Type B pancreatic cell (in vitro differentiated cells): ENCODE data around the gene BCAS3. TPM values are rescaled to one million over a fixed set of nuclear protein-coding genes. Genes with fewer than 3 reads are reported as not detected.
"Not testable (repeated sequence)": the region's sequence is repeated elsewhere in the genome, so short reads cannot be mapped to it uniquely, and the experiment has no call there.

Experiments used
- DNase-seq: peaks from one replicate; pipeline ENCODE4 v3.0.0; 2021; ENCODE audit warnings: mixed read lengths; ENCODE audit not compliant: unreplicated experiment; ENCODE audit errors: extremely low spot score
- H3K27ac Mint-ChIP-seq: 2 replicates; pipeline ENCODE4 v1.8.0; 2021; ENCODE audit warnings: mild to moderate bottlenecking, mixed read lengths
- H3K27me3 Mint-ChIP-seq: 2 replicates; pipeline ENCODE4 v1.8.0; 2021; ENCODE audit warnings: mixed read lengths
- H3K36me3 Mint-ChIP-seq: 2 replicates; pipeline ENCODE4 v1.8.0; 2021; ENCODE audit warnings: mixed read lengths
- H3K4me1 Mint-ChIP-seq: one replicate; pipeline ENCODE4 v1.8.0; 2021; ENCODE audit warnings: mixed read lengths; ENCODE audit not compliant: unreplicated experiment
- H3K4me3 Mint-ChIP-seq: 2 replicates; pipeline ENCODE4 v1.8.0; 2021; ENCODE audit warnings: mild to moderate bottlenecking, mixed read lengths
- H3K9me3 Mint-ChIP-seq: 2 replicates; pipeline ENCODE4 v1.8.0; 2021; ENCODE audit warnings: mixed read lengths
- CTCF ChIP-seq: fragments of 200-600 bp; sonication (generic); conservative IDR thresholded peaks from 2 replicates; pipeline ENCODE4 v1.5.0; 2021; ENCODE audit warnings: antibody characterized with exemption, mild to moderate bottlenecking
- total RNA-seq: library from RNA; stranded (reverse); gene quantifications from 2 replicates; pipeline ENCODE4 v1.2.1, GENCODE V29; 2021; ENCODE audit warnings: low replicate concordance

The BCAS3 gene
- total RNA-seq, 1 donor from 2014 or later, result 23.0 TPM

- no peaks in the 10 kb centered on the region for H3K27me3 Mint-ChIP-seq
- H3K4me3 Mint-ChIP-seq, result no peak overlapping the region
- peaks cover 5% of the 10 kb centered on the region for H3K36me3 Mint-ChIP-seq
- H3K27ac Mint-ChIP-seq, result no peak overlapping the region
- no peak for TF ChIP-seq CTCF
- no peak for DNase-seq
- H3K4me1 Mint-ChIP-seq, result peaks cover 7% of the 10 kb centered on the region
- H3K9me3 Mint-ChIP-seq, result no peaks in the 10 kb centered on the region
Observed at GRCh38 chr17:61040666-61041065, 363.0 kb downstream of the BCAS3 start.

GRCh38 chr17:61042348-61042747, 364.7 kb downstream of the BCAS3 start:
- H3K4me1 Mint-ChIP-seq, H3K36me3 Mint-ChIP-seq, DNase-seq, H3K27ac Mint-ChIP-seq, H3K27me3 Mint-ChIP-seq, H3K4me3 Mint-ChIP-seq, H3K9me3 Mint-ChIP-seq: not testable (repeated sequence)

GRCh38 chr17:61047515-61047914, 369.9 kb downstream of the BCAS3 start:
- Mint-ChIP-seq H3K36me3 (no peaks in the 10 kb centered on the region), H3K9me3 (no peaks in the 10 kb centered on the region), H3K4me1 (peaks cover 4% of the 10 kb centered on the region), H3K27me3 (no peaks in the 10 kb centered on the region), H3K4me3 (no peak overlapping the region), H3K27ac (no peak overlapping the region)
- DNase-seq, result no peak
- TF ChIP-seq CTCF, result no peak

GRCh38 chr17:61048376-61049106, 370.9 kb downstream of the BCAS3 start:
- no peak for TF ChIP-seq CTCF
- H3K4me3 Mint-ChIP-seq, result no peak overlapping the region
- no peaks in the 10 kb centered on the region for H3K9me3 Mint-ChIP-seq
- no peaks in the 10 kb centered on the region for H3K27me3 Mint-ChIP-seq
- peaks cover 7% of the 10 kb centered on the region for H3K4me1 Mint-ChIP-seq
- no peak overlapping the region for H3K27ac Mint-ChIP-seq
- DNase-seq, result no peak
- no peaks in the 10 kb centered on the region for H3K36me3 Mint-ChIP-seq

- Mint-ChIP-seq H3K4me1 (peaks cover 22% of the 10 kb centered on the region), H3K9me3 (no peaks in the 10 kb centered on the region), H3K4me3 (no peak overlapping the region), H3K27me3 (no peaks in the 10 kb centered on the region), H3K36me3 (no peaks in the 10 kb centered on the region), H3K27ac (no peak overlapping the region)
- TF ChIP-seq CTCF, result no peak
- DNase-seq, result no peak
Observed at GRCh38 chr17:61053469-61053868, 375.8 kb downstream of the BCAS3 start.

- Mint-ChIP-seq H3K27me3 (no peaks in the 10 kb centered on the region), H3K27ac (no peak overlapping the region), H3K36me3 (no peaks in the 10 kb centered on the region), H3K4me3 (no peak overlapping the region), H3K9me3 (no peaks in the 10 kb centered on the region), H3K4me1 (peaks cover 22% of the 10 kb centered on the region)
- TF ChIP-seq CTCF, result no peak
- DNase-seq, result no peak
Observed at GRCh38 chr17:61054436-61054835, 376.8 kb downstream of the BCAS3 start.
